Type B pancreatic cell (in vitro differentiated cells): ENCODE results near the gene RAPGEF4. TPM values are rescaled to one million over a fixed set of nuclear protein-coding genes. Genes with fewer than 3 reads are reported as not detected.

Source experiments
- DNase-seq: peaks from one replicate; pipeline ENCODE4 v3.0.0; 2021; ENCODE audit warnings: mixed read lengths; ENCODE audit not compliant: unreplicated experiment; ENCODE audit errors: extremely low spot score
- H3K27ac Mint-ChIP-seq: 2 replicates; pipeline ENCODE4 v1.8.0; 2021; ENCODE audit warnings: mild to moderate bottlenecking, mixed read lengths
- H3K27me3 Mint-ChIP-seq: 2 replicates; pipeline ENCODE4 v1.8.0; 2021; ENCODE audit warnings: mixed read lengths
- H3K36me3 Mint-ChIP-seq: 2 replicates; pipeline ENCODE4 v1.8.0; 2021; ENCODE audit warnings: mixed read lengths
- H3K4me1 Mint-ChIP-seq: one replicate; pipeline ENCODE4 v1.8.0; 2021; ENCODE audit warnings: mixed read lengths; ENCODE audit not compliant: unreplicated experiment
- H3K4me3 Mint-ChIP-seq: 2 replicates; pipeline ENCODE4 v1.8.0; 2021; ENCODE audit warnings: mild to moderate bottlenecking, mixed read lengths
- H3K9me3 Mint-ChIP-seq: 2 replicates; pipeline ENCODE4 v1.8.0; 2021; ENCODE audit warnings: mixed read lengths
- total RNA-seq: library from RNA; stranded (reverse); gene quantifications from 2 replicates; pipeline ENCODE4 v1.2.1, GENCODE V29; 2021; ENCODE audit warnings: low replicate concordance
- TF ChIP-seq, protein P1 (sequence below): fragments of 200-600 bp; sonication (generic); conservative IDR thresholded peaks from 2 replicates; pipeline ENCODE4 v1.5.0; 2021; ENCODE audit warnings: antibody characterized with exemption, mild to moderate bottlenecking

RAPGEF4 gene
- total RNA-seq, 1 donor from 2014 or later = 4.3 TPM

DNA sequence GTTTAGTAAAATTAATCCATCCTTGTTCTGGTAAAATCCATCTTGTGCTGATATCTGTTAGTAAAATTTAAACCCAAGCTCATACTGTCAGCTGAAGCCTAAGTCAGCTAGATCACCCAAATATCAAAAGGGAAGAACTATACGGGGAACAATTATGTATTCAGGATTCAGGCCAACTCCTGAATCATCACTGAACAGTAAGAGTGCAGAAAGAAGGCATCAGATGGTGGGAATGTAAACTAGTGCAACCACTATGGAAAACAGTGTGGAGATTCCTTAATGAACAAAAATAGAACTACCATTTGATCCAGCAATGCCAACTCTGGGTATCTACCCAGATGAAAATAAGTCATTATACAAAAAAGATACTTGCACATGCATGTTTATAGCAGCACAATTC is 81.8 kb downstream of the RAPGEF4 start:
- H3K4me1 Mint-ChIP-seq = peaks cover 7% of the 10 kb centered on the region
- no peak for DNase-seq
- H3K27ac Mint-ChIP-seq = no peak overlapping the region
- no peak overlapping the region for H3K4me3 Mint-ChIP-seq
- H3K36me3 Mint-ChIP-seq = no peaks in the 10 kb centered on the region
- no peaks in the 10 kb centered on the region for H3K27me3 Mint-ChIP-seq
- no peaks in the 10 kb centered on the region for H3K9me3 Mint-ChIP-seq
- TF ChIP-seq, protein P1, sequence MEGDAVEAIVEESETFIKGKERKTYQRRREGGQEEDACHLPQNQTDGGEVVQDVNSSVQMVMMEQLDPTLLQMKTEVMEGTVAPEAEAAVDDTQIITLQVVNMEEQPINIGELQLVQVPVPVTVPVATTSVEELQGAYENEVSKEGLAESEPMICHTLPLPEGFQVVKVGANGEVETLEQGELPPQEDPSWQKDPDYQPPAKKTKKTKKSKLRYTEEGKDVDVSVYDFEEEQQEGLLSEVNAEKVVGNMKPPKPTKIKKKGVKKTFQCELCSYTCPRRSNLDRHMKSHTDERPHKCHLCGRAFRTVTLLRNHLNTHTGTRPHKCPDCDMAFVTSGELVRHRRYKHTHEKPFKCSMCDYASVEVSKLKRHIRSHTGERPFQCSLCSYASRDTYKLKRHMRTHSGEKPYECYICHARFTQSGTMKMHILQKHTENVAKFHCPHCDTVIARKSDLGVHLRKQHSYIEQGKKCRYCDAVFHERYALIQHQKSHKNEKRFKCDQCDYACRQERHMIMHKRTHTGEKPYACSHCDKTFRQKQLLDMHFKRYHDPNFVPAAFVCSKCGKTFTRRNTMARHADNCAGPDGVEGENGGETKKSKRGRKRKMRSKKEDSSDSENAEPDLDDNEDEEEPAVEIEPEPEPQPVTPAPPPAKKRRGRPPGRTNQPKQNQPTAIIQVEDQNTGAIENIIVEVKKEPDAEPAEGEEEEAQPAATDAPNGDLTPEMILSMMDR = no peak

DNA sequence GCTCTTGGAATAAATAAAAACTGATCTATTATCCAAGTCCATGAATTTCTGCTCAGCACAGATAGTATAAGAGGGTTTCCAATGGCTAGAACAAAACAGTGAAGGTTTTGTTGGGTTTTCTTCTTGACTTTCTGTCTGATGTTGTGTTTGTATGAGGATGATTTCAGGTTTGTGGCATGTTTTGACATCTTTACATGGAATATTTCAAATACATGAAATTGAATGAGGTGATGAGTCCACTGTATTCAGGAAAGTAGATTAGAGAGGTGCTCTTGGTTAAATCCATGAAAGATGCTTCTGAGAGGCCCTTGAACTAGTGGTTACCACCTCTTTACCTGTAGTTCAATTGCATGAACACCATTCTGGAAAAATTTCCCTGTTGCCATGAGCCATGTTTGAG is 84.3 kb downstream of the RAPGEF4 start:
- Mint-ChIP-seq H3K9me3 (no peaks in the 10 kb centered on the region), H3K4me3 (no peak overlapping the region), H3K27me3 (no peaks in the 10 kb centered on the region), H3K4me1 (peaks cover 7% of the 10 kb centered on the region), H3K27ac (no peak overlapping the region), H3K36me3 (no peaks in the 10 kb centered on the region)
- TF ChIP-seq, protein P1 = no peak
- no peak for DNase-seq

DNA sequence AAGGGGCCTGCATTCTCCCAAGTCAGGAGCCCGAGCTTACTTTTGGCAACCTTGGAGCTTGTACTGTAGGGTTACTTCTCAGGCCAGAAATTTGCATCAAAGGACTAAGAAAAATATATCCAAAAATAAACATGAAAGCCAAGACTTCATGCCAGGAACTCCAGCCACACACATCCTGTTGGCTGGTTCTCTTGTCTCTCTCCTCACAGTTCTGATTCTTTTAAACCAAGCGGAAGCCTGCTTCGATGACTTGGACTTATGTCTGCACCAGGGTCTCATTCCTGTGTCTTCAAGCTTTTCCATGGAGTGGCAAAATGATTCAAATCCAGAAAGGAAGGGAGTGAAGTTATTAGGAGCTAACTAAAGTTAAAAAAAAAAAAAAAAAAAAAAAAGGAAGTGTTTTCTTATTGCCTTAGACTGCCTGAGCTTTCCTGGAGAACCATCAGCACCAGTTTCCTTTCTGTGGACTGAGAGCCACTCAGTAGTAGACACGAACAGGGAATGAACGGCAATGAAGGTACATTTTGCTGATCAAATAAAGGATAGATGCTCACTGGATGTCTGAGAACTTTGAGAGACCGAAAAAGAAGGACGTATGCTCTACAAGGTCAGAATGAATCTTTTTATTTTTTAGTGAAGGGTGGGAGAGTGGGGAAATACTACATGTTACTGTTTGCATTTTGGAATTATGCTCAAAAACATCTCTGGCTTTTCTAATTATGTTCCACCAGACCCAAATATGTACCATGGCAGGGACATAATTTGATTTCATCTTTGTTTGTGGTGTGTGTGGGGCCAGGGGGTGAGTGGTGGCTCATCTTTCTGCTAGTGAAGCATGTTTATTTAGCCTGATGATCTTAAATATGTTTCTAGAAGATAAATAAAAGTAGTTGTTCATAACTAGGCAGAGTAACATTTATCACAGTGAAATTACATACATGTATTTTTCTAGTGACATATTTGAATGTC is 86.0 kb downstream of the RAPGEF4 start:
- Mint-ChIP-seq H3K27me3 (no peaks in the 10 kb centered on the region), H3K4me1 (peaks cover 7% of the 10 kb centered on the region), H3K36me3 (no peaks in the 10 kb centered on the region), H3K9me3 (no peaks in the 10 kb centered on the region), H3K4me3 (no peak overlapping the region), H3K27ac (no peak overlapping the region)
- TF ChIP-seq, protein P1 = no peak
- DNase-seq = no peak

DNA sequence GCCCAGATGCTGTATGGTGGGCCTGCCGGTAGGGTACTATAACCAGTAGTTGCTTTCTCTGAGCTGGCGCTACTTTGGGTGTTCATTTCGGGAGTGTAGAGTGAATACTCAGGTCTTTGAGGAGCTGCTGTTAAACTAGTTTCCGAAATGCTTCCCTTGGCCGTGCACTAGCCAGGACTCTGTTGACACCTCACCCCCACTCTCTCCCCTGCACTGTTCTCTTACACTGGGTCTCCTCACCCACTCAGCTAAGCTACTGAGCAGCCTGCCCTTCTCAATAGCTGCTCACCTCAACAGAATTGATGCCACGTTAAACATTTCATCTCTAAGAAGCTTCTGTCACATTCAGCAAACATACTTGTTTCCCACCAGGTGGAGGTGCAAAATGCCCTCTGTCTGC is 86.9 kb downstream of the RAPGEF4 start:
- Mint-ChIP-seq H3K36me3 (no peaks in the 10 kb centered on the region), H3K27ac (no peak overlapping the region), H3K9me3 (no peaks in the 10 kb centered on the region)

DNA sequence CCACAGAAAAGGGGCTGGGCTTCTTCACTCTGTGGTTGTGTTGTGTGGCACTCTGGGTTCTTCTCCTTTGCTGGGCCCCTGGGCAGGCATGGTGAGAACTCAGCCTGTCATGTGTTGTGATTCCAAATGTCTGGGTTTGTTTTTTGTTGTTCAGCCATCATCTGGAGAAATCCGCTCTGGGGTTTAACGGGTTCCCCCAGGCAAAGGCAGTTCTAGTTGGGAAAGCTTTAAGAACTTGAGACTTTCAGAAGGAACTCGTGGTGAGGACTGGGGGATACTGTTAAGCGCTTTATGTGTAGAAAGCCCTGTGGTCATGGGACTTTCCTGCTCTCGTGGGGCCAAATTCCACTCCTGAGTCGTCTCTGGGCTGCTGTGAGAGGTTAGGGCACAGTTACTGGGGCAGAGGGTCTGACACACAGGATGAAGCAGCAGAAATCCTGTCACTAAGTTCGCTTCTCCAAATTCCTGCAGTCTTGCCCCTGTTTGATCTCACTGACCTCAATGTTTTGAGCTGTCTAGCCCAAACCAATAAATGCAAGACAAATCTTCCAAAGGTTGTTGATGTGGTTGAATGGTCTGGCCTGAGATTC is 87.7 kb downstream of the RAPGEF4 start:
- TF ChIP-seq, protein P1 = no peak
- Mint-ChIP-seq H3K4me3 (no peak overlapping the region), H3K36me3 (no peaks in the 10 kb centered on the region)

More for the DNA sequence above, 86.9 kb downstream of the RAPGEF4 start:
- TF ChIP-seq, protein P1 = no peak
- no peaks in the 10 kb centered on the region for H3K27me3 Mint-ChIP-seq
- H3K4me1 Mint-ChIP-seq = peaks cover 7% of the 10 kb centered on the region
- no peak overlapping the region for H3K4me3 Mint-ChIP-seq
- no peak for DNase-seq

More for the DNA sequence above, 87.7 kb downstream of the RAPGEF4 start:
- no peak overlapping the region for H3K27ac Mint-ChIP-seq
- DNase-seq = no peak
- H3K27me3 Mint-ChIP-seq = no peaks in the 10 kb centered on the region
- H3K4me1 Mint-ChIP-seq = peaks cover 7% of the 10 kb centered on the region
- no peaks in the 10 kb centered on the region for H3K9me3 Mint-ChIP-seq
